SK-N-SH treated with all-trans-retinoic acid at 6 μM for 48 hours (cell line): ENCODE measurements around the gene SNX32.

Experiments used
- ATAC-seq: fragments of 200-7000 bp; cut with Tn5 transposase; 3 replicates; pipeline ENCODE4 v1.9.1; 2020; ENCODE audit warnings: mild to moderate bottlenecking, moderate library complexity
- ARNTL ChIP-seq: fragments of 450-650 bp; formaldehyde crosslinking; IDR thresholded peaks from 2 replicates; pipeline ENCODE4 v1.5.0; 2020; ENCODE audit warnings: low read depth, mild to moderate bottlenecking, moderate library complexity, borderline replicate concordance
- BACH2 ChIP-seq: fragments of 250-450 bp; sonication (Bioruptor Pico); IDR thresholded peaks from 2 replicates; pipeline ENCODE4 v1.9.0; 2021; ENCODE audit warnings: mild to moderate bottlenecking, borderline replicate concordance
- CSDC2 ChIP-seq: fragments of 250-450 bp; sonication (Bioruptor Pico); IDR thresholded peaks from 2 replicates; pipeline ENCODE4 v1.5.0; 2020; ENCODE audit warnings: mild to moderate bottlenecking, moderate library complexity
- CSRNP3 ChIP-seq: fragments of 250-450 bp; sonication (Bioruptor Pico); IDR thresholded peaks from 2 replicates; pipeline ENCODE4 v1.5.1; 2021; ENCODE audit warnings: mild to moderate bottlenecking, moderate library complexity
- GLIS3 ChIP-seq: fragments of 250-450 bp; sonication (Bioruptor Pico); IDR thresholded peaks from 2 replicates; pipeline ENCODE4 v1.5.0; 2020; ENCODE audit warnings: mild to moderate bottlenecking, moderate library complexity
- ISL1 ChIP-seq: fragments of 250-450 bp; sonication (Bioruptor Pico); IDR thresholded peaks from 2 replicates; pipeline ENCODE4 v2.1.2; 2022; ENCODE audit warnings: mild to moderate bottlenecking, moderate library complexity
- OSR1 ChIP-seq: fragments of 250-450 bp; sonication (Bioruptor Pico); IDR thresholded peaks from 2 replicates; pipeline ENCODE4 v1.8.0; 2022; ENCODE audit warnings: moderate library complexity, mild to moderate bottlenecking, inconsistent platforms
- PATZ1 ChIP-seq: fragments of 250-450 bp; sonication (Bioruptor Pico); IDR thresholded peaks from 2 replicates; pipeline ENCODE4 v1.8.0; 2020; ENCODE audit warnings: mild to moderate bottlenecking, moderate library complexity, borderline replicate concordance
- POU6F1 ChIP-seq: fragments of 250-450 bp; sonication (Bioruptor Pico); IDR thresholded peaks from 2 replicates; pipeline ENCODE4 v1.8.0; 2021; ENCODE audit warnings: low read depth, mild to moderate bottlenecking, moderate library complexity, borderline replicate concordance
- PPARA ChIP-seq: fragments of 250-450 bp; sonication (Bioruptor Pico); IDR thresholded peaks from 2 replicates; pipeline ENCODE4 v1.5.0; 2020; ENCODE audit warnings: mild to moderate bottlenecking, borderline replicate concordance
- RARB ChIP-seq: fragments of 250-450 bp; sonication (Bioruptor Pico); IDR thresholded peaks from 2 replicates; pipeline ENCODE4 v1.8.0; 2021; ENCODE audit warnings: mild to moderate bottlenecking, moderate library complexity
- SNAI2 ChIP-seq: fragments of 250-450 bp; sonication (Bioruptor Pico); IDR thresholded peaks from 2 replicates; pipeline ENCODE4 v1.5.0; 2020; ENCODE audit warnings: mild to moderate bottlenecking, moderate library complexity
- TCF4 ChIP-seq: fragments of 250-450 bp; sonication (Bioruptor Pico); IDR thresholded peaks from 2 replicates; pipeline ENCODE4 v1.8.0; 2021; ENCODE audit warnings: mild to moderate bottlenecking, moderate library complexity, borderline replicate concordance
- TOX ChIP-seq: fragments of 250-450 bp; sonication (Bioruptor Pico); IDR thresholded peaks from 2 replicates; pipeline ENCODE4 v1.8.0; 2021; ENCODE audit warnings: mild to moderate bottlenecking, moderate library complexity, borderline replicate concordance
- ZC3H10 ChIP-seq: fragments of 250-450 bp; sonication (Bioruptor Pico); IDR thresholded peaks from 2 replicates; pipeline ENCODE4 v1.5.1; 2021; ENCODE audit warnings: mild to moderate bottlenecking, moderate library complexity
- ZFP3 ChIP-seq: fragments of 250-450 bp; sonication (Bioruptor Pico); IDR thresholded peaks from 2 replicates; pipeline ENCODE4 v1.5.0; 2020; ENCODE audit warnings: mild to moderate bottlenecking, moderate library complexity
- ZNF565 ChIP-seq: fragments of 450-650 bp; formaldehyde crosslinking; conservative IDR thresholded peaks from 2 replicates; pipeline ENCODE4 v1.5.0; 2020; ENCODE audit warnings: low read depth, mild to moderate bottlenecking, moderate library complexity
- ZNF70 ChIP-seq: fragments of 450-650 bp; formaldehyde crosslinking; IDR thresholded peaks from 2 replicates; pipeline ENCODE4 v1.5.0; 2020; ENCODE audit warnings: mild to moderate bottlenecking, moderate library complexity
- ZNF8 ChIP-seq: fragments of 450-650 bp; formaldehyde crosslinking; IDR thresholded peaks from 2 replicates; pipeline ENCODE4 v1.5.0; 2020; ENCODE audit warnings: mild to moderate bottlenecking, moderate library complexity

SNX32 gene

GRCh38 chr11:65789230-65790103 is 44.3 kb upstream of the SNX32 start (continued):
- TF ChIP-seq ISL1 (CRISPR knock-in tag) (no peak), CSRNP3 (CRISPR knock-in tag) (no peak), TOX (CRISPR knock-in tag) (no peak), ZNF8 (CRISPR knock-in tag) (no peak), SNAI2 (CRISPR knock-in tag) (no peak), ARNTL (CRISPR knock-in tag) (no peak), ZNF565 (no peak), BACH2 (CRISPR knock-in tag) (no peak), RARB (CRISPR knock-in tag) (no peak)
- TF ChIP-seq, all 23 proteins: peak for 0

- ATAC-seq, result peak; percentile 29; the same call in 2 of the 3 replicates
These were observed 43.5 kb upstream of the SNX32 start for GRCh38 chr11:65790104-65790901.

GRCh38 chr11:65790902-65791650 is 42.7 kb upstream of the SNX32 start:
- ATAC-seq, result no peak
- TF ChIP-seq TOX (CRISPR knock-in tag) (no peak), CSDC2 (no peak), PATZ1 (CRISPR knock-in tag) (no peak), POU6F1 (CRISPR knock-in tag) (no peak), GLIS3 (no peak), ZFP3 (CRISPR knock-in tag) (no peak), ARNTL (CRISPR knock-in tag) (no peak), PPARA (CRISPR knock-in tag) (no peak), ZNF70 (CRISPR knock-in tag) (no peak), TCF4 (CRISPR knock-in tag) (no peak), CSRNP3 (CRISPR knock-in tag) (no peak), SNAI2 (CRISPR knock-in tag) (no peak)

More at GRCh38 chr11:65790104-65790901, 43.5 kb upstream of the SNX32 start:
- TF ChIP-seq ZC3H10 (CRISPR knock-in tag) (no peak), GLIS3 (no peak), BACH2 (CRISPR knock-in tag) (no peak), PATZ1 (CRISPR knock-in tag) (no peak), POU6F1 (CRISPR knock-in tag) (no peak), OSR1 (CRISPR knock-in tag) (no peak), TOX (CRISPR knock-in tag) (no peak), CSDC2 (no peak), ZNF8 (CRISPR knock-in tag) (no peak)
- TF ChIP-seq, all 23 proteins: peak for 0
